GM12874 (cell line): Measurements from ENCODE around the gene MAN2A2.

ENCODE experiments used
- TF ChIP-seq, protein P1 (sequence below): IDR thresholded peaks from 2 replicates; pipeline ENCODE4 v1.5.1; 2011; ENCODE audit warnings: low read depth, mild to moderate bottlenecking, control low read depth, low read length, moderate library complexity; ENCODE audit not compliant: insufficient read depth

The MAN2A2 gene

DNA sequence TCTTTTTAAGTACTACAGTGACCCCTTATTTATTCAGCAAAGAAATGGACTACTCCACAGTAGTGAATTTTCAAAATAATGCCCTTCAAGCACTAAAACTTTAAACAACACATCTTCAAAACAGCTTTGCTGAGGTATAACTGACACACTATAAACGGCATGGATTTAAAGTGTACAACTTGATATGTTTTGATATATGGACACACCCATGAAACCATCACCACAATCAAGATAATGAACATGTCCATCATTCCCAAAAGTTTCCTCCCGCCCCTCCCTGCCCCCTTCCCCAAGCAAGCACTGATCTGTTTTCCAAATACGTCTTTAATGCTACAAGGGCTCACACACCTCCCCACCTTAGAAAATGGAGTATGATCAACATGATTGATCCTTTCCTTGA lies 36.3 kb upstream of the MAN2A2 start:
- TF ChIP-seq, protein P1, sequence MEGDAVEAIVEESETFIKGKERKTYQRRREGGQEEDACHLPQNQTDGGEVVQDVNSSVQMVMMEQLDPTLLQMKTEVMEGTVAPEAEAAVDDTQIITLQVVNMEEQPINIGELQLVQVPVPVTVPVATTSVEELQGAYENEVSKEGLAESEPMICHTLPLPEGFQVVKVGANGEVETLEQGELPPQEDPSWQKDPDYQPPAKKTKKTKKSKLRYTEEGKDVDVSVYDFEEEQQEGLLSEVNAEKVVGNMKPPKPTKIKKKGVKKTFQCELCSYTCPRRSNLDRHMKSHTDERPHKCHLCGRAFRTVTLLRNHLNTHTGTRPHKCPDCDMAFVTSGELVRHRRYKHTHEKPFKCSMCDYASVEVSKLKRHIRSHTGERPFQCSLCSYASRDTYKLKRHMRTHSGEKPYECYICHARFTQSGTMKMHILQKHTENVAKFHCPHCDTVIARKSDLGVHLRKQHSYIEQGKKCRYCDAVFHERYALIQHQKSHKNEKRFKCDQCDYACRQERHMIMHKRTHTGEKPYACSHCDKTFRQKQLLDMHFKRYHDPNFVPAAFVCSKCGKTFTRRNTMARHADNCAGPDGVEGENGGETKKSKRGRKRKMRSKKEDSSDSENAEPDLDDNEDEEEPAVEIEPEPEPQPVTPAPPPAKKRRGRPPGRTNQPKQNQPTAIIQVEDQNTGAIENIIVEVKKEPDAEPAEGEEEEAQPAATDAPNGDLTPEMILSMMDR: no peak

DNA sequence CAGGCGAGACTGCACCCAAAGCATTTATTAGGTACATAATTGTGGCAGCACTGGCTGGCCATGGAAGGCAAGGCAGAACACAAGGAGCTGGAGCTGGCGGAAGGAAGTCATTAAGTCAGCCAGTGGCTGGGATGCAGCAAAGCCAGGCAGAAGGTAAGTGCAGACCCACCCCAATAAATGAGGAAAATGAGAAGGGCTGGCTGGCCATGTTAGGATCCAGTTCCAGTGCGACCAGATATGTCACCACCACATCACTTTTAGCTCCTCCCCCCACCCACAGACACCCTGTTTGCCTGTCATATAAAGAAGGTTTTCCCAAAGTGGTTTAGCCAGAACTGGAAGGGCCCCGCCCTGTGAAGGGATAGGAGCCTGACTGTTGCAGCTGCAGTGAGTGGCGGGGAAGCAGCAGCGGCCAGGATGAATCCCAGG lies 34.8 kb upstream of the MAN2A2 start, which contains the start of gene FURIN:
FURIN (plus strand) TSS at position 328 of the 429 bp plus-strand sequence. CDS start 7,153 bp downstream, outside the sequence.
- TF ChIP-seq, protein P1: no peak

DNA sequence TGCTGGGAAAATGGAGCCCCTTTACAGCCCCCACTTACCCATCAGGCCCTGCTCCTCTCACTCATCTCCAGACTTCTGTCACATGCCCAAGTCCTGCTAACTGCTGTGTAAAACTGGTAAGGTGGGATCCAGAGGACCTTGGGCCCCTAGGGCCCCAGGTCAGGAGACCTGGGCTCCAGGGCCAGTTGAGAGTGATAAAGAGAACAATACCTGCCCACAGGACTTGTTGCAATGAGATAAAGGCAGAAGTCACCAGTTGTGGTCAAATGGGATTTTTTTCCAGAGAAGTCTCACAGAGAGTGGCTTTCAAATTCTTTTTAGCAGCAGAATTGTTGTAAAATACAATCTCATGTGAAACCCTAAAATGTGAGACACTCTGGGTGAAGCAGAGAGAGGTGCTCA lies 34.0 kb upstream of the MAN2A2 start:
- TF ChIP-seq, protein P1: no peak

DNA sequence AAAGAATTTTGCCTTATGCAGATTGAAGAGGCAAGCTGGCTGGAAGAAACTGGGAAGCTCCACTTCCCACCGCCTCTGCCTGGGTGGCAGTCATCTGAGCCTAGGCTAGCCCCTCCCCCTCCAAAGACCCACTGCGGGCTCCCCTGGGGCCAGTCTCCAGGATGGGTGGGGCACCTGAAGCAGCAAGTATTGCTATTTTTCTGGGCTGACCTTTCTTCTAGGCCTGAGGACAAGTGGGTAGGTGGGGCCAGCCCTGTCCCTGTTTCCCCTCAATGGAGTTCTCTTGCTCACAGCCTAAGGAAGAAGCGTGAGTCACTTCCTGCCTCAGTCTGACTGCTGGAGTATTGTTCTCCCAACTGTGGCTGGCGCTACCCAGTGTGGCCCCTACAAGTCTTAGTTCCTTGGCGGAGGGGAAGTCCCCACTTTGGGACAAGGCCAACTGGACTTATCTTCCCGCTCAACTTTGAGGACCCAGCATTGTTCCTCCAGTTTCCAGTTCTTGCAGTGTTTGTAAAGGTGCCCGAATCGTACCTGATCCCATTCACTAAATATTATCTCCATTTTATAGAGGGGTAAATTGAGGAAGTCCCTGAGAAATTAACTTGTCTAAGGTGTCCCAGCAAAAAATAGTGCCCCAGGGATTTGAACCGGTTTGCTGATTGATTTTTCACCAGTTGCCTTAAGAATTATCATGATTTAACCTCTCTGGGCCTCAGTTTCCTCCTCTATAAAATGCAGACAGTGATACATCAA lies 33.3 kb upstream of the MAN2A2 start:
- TF ChIP-seq, protein P1: no peak

DNA sequence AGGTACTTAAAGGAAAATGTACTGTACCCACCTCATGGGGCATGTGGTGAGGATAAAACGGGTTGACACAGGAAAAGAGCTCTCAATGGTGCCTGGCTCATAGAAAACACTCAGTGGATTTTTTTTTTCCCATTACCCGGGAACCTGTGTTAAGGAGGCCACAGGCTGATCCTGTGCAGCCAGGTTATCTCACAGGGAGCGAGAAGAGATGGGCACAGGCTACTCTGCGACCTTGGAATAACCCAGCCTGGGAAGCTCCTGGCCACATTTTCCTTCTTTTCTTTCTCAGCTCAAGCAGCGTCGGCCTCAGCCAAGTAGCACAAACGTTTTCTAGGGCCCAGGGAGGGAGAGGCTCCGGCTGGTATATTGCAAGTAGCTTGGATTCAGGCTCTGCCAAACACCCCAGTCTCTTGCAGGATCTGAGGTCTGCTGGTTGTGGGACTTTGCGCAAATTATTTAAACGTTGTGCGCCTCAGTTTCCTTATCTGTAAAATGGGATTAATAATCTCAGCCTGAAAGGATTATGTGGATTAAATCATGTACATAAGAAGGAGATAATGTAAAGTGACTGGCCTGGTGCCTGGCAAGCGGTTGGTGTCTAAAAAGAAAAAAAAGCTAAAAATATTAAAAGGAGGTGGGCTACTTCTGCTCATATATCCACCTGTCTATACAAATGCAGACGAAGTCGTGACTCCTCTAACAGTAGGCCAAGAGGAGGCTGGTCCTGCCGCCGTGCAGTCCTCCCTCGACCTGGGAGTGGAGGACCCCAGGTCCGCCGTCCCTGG lies 32.6 kb upstream of the MAN2A2 start:
- TF ChIP-seq, protein P1: no peak

DNA sequence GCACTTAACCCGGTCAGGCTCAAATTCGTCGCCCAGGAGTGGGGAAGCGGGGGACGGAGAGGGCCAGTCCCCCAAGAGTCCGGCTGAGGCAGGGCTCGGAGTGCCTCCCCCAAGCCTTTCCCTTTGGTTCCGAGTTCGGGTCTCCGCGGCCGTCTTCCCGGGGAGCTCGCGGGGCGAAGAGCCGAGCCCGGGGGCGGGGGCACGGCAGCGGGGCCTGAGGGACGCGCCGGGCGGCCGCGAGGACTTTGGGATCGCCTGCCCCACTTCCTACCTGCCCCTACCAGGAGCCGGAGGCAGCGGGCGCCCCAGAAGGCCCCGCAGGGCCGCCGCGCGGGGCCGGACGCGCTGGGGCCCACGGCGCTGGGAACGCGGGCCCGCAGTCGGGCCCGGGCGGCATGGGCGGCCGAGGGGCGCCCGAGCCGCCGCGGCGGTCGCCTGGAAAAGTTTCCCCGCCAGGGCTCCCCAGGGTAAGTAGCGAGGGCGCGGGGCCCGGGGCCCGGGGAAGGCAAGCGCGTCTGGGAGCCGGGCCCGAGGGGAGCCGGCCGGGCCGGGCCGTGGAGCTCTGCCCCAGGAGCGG lies 31.9 kb upstream of the MAN2A2 start:
- TF ChIP-seq, protein P1: no peak
